ENCODE results near the gene STK35. TPM values are rescaled to one million over a fixed set of nuclear protein-coding genes. Genes with fewer than 3 reads are reported as not detected.
"Not testable (repeated sequence)": the region's sequence is repeated elsewhere in the genome, so short reads cannot be mapped to it uniquely, and the experiment has no call there.

STK35 gene
- total RNA-seq, 1 experiment from 2014 or later: 14.1 TPM

DNA sequence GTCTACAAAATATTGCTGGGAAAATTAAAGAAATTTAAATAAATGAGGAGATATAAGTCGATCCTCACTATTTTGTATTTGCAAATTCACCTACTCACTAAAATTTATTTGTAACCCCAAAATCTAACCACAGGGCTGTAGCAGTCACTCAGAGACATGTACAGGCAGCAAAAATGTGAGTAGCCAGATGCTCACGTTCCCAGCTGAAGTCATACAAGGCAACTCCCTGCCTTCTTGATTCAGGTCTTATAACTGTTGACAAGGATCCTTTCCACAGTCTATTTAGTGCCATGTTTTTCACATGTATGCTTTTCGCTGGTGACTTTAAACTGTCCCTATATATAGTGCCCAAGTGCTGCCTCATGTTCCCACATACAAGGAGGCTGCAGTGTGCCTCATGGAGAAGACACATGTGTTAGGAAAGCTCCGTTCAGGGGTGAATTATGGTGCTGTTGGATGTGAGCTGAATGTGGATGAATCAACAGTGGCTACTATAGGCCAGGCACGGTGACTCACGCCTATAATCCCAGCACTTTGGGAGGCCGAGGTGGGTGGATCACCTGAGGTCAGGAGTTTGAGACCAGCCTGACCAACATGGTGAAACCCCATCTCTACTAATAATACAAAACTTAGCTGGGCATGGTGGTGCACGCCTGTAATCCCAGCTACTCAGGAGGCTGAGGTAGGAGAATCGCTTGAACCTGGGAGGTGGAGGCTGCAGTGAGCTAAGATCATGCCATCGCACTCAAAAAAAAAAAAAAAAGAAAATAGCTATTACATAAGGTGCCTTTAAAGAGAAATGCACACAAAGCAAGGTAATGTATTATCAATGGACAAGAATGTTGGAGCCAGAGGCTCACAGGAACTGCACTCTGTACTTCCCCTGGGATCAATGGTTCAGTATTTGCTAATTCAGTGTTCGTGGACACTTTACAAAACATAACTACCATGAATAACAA is 55.3 kb downstream of the STK35 start:
- peak; percentile 37 for DNase-seq (ENCODE audit: low spot score)

DNA sequence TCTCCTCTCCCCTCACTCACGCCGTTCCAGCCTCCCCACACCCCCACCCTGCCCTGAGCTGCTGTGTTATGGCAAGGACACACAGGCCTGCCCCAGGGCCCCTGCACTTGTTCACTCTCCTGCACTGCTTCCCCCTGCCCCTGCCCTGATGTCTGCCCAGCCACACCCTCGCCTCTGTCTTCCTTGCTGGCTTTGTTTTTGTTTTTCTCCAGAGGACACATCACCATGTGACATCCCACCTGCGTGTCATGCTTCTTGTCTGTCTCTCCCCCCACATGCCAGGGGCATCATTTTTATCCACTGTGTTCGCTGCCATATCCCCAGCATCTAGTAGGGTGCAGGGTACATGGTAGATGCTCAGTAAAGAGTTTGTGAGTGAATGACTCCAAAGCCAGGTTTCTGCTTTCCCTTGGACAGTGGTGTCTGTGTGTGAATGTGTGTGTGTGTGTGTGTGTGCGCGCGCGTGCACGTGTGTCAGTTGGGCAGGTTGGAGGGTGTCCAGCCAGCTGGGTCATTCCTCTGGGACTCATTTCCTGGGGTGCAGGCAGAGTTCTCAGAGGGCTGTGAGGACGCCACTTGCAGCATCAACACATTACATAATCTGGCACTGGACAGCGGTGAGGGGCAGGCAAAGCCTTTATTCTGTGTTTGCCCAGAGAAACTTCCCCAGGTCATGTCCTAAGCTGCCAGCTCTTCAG is 60.6 kb downstream of the STK35 start:
- DNase-seq (ENCODE audit: low spot score): no peak

DNA sequence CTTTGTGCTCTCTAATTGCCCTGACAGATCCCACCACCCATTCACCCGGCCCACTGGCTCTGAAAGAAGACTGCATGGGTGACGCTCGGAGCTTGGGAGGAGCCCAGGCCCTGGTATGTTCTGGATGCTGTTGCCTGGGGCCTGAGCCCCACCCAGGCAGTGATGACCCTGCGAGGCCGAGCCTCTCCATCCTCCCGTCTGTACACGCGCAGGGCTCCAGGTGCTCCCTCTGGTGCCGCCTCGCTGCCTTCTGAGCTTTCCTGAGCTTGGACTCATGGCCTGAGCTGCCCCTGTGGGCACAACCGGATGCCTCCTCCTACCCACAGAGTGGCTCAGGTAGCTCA is 61.2 kb downstream of the STK35 start:
- no peak for DNase-seq (ENCODE audit: low spot score)

DNA sequence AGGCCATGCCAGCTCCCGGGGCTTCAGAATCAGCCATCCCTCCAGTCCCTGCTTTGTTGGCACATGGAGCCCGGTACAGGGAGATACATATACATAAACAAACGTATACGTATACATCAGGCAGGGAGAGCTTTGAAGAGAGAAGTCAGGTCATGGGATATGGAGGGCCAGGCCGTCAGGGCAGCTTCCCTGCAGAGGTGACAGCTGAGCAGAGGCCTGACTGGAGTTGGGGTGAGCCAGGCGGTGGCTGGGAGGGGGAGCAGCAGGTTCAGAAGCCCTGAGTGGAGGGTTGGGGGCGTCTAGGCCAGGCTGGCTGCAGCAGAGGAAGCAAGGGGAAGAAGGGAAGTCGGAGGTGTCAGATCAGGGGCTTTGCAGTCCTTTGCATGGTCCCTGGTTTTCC is 61.7 kb downstream of the STK35 start:
- no peak for DNase-seq (ENCODE audit: low spot score)

DNA sequence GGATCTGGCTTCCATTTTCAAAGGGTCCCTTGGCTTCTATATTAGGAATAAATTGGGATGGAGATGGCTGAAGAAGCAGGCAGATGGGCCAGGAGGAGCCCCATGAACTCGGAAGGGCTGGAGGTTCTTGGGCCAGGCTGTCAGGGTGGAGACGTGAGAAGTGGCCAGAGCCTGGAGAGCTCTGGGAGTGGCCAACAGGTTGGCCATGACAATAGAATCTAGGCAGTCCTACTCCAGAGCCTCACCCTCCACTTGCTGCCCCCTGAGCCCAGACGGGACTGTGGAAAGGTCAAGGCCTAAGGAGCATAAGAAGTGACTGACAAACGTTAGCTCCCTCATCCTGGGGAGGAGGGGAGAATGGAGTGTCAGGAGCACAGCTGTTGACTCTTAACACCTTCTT is 62.1 kb downstream of the STK35 start:
- no peak for DNase-seq (ENCODE audit: low spot score)

DNA sequence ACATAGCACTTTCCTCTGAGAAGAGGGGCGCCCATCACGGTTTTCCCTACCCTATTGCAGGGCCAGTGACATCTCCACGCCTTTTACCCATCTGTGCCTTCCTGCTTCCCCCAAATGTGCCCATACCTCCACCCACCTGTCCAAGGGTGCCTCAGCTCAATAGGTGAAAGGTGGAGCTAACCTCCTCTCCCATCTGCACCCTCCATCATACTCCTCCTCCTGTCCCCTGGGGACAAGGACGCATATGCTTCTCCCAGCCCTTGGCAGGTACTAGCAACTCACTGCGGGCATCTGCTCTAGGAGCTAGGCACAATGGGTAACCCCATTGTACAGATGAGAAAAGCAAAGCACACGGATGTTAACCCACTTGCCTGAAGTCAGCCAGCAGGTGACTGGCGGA is 62.8 kb downstream of the STK35 start:
- no peak for DNase-seq (ENCODE audit: low spot score)

DNA sequence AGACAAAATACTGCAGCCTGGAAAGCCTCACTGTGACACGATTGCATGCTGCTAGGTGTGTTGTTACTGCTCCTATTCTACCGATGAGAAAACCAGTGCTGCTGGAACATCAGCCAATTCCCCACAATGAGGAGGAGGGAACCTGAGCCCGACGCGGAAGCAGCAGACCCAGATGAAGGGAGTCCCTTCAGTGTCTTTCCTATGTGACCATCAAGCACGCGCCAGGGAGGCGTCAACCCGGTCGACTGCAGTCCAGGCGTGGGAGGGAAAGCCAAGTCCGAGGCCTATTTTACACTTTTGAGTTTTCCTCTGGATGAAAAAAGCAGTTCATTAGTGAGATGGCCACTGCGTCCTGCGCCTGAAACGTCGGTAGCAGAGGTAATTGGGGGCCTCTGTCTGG is 63.3 kb downstream of the STK35 start:
- DNase-seq (ENCODE audit: low spot score): no peak

DNA sequence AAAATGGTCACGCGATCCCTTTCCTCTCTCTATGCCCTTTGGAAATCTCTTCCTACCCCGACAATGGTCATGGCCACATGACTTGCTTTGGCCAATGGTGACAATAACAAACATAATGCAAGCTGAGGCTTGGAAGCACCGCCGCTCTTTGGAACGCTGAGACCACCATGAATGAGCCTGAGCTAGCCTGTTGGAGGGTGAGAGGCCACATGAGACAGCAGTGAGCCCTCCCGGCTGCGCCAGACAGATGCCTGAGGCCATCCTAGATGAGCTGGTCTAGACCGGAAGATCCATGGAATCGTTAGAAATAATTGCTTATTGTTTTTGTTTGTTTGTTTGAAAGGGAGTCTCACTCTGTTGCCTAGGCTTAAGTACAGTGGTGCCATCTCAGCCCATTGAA is 64.2 kb downstream of the STK35 start:
- DNase-seq (ENCODE audit: low spot score): no peak

DNA sequence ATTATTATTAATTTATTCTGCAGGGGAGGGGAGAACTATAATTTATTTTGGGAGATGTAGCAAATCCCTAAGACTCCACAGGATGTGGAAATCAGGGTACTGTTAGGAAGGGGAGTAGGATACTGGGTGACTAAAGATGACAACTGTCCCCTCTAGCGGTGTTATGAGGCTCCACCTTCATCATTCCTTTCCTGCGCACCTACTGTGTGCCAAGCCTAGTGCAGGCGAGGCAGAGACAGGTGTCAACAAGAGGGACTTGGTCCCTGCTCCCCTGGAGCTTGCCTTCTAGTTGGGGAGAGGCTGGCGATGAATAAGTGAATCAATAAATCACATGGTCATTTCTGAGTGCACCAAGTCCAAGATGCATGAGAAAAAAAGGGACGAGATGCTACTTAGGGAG is 65.5 kb downstream of the STK35 start:
- no peak for DNase-seq (ENCODE audit: low spot score)

DNA sequence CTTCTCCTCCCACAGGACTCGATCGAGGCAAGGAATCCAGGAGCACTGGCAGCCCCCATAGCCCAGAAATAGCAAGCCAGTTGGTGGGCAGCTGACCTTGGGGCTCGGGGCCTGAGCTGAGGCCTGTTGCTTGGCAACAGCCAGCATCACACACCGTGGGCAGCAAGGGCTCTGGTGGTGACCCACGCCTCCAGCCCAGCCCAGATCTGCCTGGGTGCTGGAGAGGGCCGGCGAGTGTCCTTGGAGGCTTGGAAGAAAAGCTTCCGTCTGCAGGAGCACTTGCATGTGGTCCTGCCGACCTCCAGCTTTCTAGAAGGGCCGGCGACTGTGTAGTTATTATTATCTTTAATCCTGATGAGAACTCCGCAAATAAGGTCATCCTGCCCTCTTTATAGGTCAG is 67.3 kb downstream of the STK35 start:
- no peak for DNase-seq (ENCODE audit: low spot score)

DNA sequence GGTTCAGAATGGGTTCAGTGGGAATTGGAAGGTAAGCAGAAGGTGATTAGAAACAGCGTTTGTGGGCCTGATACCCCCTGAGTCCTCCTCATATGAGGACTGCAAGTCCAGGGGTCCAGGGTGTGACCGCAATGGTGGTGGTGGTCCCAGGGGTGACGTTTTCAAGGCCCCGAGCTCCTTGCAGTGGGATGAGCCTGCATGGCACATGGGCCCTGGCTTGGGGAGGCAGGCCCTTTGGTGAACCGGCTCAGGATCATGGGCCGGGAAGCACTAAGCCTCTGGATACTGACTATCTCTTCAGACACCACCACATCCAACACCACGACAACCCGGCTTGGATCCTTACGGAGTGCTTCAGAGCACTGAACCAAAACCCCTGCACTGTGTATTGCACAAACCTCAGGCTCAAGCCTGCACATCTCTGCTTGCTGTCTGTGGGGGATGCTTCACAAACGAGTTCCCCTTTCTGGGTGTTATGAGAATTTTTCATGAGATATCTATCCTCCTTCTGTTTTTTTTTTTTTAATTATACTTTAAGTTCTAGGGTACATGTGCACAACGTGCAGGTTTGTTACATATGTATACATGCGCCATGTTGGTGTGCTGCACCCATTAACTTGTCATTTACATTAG is 67.9 kb downstream of the STK35 start:
- no peak for DNase-seq (ENCODE audit: low spot score)

DNA sequence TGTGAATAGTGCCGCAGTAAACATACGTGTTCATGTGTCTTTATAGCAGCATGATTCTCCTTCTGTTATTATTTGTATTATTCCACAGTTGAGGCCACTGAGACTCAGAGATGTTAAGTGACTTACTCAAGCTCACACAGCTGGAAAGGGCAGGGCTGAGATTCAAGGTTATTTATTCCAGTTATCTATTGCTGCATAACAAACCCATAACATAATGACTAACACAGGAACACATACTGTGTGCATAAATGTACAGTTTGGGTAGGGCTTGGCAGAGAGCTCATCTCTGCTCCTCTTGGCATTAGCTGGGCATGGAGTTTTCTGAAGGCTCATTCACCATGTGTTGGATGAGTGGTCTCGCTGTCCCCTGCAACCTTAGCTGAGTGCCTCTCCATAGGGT is 68.8 kb downstream of the STK35 start:
- DNase-seq (ENCODE audit: low spot score): no peak

DNA sequence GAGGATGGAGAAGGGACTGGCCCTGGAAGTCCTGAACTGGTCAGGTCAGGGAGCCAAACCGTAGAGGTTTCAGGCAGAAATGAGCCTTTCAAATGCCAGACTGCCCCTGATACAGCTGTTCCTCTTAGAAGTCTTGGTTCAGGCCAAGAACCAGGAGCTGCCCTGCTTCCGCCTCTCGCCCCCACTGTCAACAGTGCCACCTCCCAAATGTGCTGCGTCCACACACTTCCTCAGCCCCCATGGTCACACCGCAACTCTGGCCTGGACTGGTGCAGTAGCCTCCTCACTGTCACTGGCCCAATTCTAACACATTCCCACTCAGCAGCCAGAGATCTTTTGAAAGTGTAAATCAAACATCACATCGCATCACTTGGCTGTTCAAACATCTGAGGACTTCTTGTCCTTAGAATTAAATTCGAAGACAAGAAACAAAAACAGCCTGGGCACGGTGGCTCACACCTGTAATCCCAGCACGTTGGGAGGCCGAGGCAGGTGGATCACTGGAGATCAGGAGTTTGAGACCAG is 69.7 kb downstream of the STK35 start:
- DNase-seq (ENCODE audit: low spot score): no peak

DNA sequence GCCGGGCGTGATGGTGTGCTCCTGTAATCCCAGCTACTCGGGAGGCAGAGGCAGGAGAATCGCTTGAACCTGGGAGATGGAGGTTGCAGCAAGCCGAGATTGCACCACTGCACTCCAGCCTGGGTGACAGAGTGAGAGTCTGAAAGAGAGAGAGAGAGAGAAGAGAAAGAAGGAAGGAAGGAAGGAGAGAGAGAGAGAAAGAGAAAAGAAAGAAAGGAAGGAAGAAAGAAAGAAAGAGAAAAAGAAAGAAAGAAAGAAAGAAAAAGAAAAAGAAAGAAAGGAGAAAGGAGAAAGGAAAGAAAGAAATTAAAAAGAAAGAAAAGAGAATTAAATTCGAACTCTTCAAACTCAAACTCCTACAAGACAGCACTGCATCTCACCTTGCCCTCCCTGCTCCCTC is 70.2 kb downstream of the STK35 start:
- DNase-seq (ENCODE audit: low spot score): not testable (repeated sequence)

DNA sequence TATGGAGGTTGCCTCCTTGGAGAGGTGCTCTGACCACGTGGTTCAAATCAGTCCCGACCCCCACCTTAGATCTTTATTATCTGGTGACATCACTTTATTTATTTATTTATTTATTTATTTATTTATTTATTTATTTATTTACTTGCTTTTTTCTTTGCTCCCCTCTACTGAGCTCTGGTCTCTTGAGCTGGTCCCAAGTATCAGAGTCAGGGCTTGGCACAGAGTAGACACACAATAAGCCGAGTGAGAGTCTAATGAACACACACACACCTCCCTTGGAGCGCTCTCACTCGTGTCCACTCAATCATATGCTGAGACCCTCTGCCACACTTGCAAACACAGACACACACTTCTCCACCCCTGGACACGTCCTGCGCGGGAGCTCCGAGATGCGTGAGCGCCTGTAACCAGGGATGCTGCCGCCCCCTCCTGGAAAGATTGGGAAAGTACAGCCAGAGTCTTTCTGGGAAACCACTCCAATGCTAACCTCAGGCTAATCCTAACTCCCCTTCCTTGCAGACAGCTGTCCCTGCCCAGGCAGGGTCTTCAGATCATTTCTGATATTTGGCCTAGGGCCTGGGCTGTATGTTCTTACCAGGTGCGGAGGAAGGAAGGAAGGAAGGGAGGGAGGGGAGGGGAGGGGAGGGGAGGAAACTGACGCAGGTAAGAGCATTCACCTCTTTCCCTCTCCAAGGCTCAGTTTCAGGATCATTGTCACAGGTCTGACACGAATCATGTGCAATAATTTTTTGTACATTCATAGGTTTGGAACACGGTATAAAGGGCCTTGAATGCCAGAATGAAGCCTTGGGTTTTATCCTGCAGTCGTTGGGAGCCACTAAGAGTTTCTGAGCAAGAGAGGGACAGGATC is 70.9 kb downstream of the STK35 start:
- DNase-seq (ENCODE audit: low spot score): peak; percentile 49

DNA sequence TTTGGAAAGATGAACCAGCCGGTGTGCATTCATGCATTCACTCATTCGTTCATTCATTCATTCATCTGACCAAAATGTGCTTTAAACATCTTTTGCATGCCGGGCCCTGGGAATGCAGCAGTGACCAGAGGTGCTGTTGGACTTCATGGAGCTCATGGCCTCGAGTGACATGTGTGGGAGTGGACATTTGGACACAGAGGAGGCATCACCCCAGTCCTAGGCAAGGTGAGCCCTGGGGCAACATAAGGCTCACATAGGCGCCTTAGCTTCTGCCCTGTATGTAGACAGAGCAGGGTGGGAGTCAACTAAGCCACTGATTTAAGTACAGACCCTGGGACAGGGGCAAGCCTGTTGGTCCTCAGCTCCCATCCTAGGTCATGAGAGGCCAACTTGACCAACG is 71.6 kb downstream of the STK35 start:
- no peak for DNase-seq (ENCODE audit: low spot score)

DNA sequence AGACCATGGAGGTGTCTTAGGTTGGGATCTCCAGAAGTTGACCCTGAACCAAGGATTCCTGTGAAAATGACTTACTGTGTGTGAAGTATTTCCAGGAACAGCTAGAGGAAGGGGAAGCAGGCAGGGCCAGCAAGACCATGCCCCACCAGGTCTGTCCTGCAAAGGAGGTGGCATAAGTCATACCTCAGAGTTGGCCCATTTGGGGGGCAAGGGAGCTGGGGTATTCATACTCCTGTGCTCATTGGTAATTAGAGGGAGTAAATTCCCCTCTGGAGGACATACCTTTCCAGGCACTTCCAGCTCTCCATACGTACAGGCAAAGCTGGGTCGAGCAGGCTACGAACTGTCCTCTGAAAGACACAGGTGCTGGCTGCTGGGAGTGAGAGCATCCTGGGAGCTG is 72.4 kb downstream of the STK35 start:
- no peak for DNase-seq (ENCODE audit: low spot score)

DNA sequence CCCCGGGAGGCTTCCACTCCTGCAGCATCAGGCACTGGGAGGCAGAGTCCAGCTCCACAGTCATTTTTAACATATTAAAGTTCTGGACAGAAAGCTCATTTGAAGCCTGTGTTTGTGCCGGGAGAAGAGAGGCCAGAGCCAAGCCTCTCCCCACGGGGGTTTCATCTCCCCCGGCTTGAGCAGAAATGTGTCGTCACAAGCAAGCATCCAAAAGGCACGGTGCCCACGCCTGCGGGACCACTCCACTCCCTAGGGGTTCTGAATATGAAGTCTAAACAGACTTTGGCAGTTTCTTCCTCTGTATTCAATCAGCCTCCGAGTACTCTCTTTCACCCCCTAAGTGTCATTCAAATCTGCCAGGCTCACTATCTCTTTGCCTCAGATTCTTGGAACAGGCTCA is 75.3 kb downstream of the STK35 start:
- DNase-seq (ENCODE audit: low spot score): no peak

DNA sequence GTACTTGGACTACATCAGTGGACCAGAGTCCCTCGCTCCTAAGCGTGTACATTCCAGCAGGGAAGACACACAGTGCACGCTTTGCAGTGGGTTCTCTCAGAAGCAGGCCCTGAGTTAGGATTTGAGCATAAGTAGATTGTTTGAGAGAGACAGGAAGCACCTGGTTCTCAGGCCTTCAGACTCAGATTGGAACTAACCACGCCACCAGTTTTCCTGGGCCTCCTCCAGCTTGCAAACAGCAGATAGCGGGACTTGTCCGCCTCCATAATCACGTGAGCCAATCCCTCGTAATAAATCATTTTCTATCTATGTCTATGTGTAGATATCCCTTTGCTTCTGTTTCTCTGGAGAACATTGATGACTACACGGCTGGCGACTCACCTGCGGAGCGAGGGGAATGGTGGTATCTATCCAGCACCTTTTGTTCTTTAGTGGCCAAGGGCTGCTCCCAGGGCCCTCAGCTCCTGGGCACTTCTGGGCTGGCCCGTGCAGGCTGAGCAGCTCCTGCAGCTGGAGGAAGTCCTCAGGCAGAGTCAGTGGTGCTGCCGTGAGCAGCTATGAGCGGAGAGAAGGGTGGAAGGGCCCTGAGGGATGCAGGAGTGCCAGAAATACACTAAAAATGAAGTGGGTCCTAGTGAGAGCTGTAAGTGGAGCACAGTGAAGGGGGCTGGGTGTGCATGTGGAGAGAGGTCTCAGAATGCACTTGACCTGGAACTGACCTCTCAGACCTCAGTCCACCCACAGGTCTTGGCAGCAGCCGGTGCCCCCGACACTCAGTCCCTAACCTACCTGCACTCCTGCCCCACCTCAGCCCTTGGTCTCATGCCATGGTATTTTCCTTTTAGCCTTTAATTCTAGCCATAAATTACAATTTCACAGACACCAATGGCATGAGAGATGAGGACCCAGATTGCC is 76.9 kb downstream of the STK35 start:
- DNase-seq (ENCODE audit: low spot score): no peak

DNA sequence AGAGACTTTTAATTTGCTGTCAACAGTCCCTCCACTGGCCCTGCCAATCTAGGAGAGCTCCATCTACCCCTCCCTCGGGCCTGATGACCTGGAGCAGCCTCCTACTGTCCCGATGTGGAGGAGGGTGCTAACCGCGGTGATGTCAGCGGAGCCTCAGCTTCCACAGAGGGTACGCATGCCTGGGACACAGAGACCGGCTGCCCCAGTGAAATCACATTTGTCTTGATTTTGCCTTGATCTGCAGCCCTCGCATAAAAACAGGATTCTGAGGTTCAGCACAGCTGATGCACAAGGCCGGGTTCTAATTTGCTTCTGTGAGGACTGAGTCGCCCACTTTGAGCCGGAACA is 77.6 kb downstream of the STK35 start:
- DNase-seq (ENCODE audit: low spot score): no peak

DNA sequence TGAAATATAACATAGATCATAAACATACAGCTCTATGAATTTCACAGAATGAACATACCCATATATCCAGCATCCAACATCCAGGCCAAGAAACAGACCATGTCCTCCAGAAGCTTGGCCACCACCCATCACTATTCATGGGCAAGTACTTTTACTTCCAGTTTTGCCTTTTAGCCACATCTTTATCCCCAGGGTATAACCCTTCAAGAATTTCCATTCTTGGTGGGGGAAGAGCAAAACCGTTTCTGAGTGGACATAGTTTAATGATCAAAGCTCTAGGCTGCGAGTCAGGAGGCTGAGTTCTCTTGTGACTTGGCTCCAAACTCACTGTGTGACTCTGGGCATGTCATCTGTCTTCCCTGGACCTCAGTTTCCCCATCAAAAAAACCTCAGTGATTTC is 78.3 kb downstream of the STK35 start:
- no peak for DNase-seq (ENCODE audit: low spot score)
